NT2/D1 (cell line): ENCODE results near the gene SMCO4.

Experiments used
- SUZ12 ChIP-seq: IDR thresholded peaks from 2 replicates; pipeline ENCODE4 v1.6.1; 2011; ENCODE audit not compliant: insufficient read length, insufficient read depth; ENCODE audit errors: extremely low read depth
- YY1 ChIP-seq: IDR thresholded peaks from 2 replicates; pipeline ENCODE4 v1.6.1; 2011; ENCODE audit not compliant: insufficient read length, insufficient read depth
- ZNF274 ChIP-seq: IDR thresholded peaks from 2 replicates; pipeline ENCODE4 v1.6.1; 2011; ENCODE audit warnings: mild to moderate bottlenecking, low read depth, low read length

DNA sequence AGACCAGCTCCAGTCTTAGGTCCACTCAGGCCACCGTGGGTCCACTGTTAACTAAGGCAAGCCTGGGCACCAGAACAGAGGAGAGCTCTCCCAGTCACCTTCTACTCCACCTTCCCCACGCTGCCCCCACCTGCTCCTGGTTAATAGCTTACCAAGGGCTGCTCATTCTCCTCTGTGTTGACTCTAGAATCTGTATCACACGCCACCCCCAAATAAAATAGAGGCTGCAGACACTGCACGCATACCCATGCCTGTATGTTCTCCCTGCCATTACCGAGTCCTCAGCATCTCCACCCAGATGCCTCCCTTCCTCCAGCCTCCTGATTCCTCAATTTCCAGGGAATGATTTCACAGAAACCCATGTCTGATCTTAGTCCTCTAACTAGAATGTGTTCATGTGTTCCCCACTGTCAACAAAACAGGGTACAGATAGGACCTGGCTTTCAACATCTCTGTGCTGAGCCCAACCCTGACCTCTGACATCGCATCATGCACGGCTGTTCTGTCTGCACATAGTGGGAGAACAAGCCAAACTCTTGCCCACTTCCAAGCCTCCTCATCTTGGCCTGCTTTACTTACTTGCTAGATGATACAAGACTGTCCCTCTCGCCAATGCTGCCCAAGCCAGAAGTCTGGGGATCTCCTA lies 49.8 kb downstream of the SMCO4 start:
- TF ChIP-seq YY1 (no peak), ZNF274 (no peak), SUZ12 (no peak)
